Measurements from ENCODE around the gene TMEM151B. TPM values are rescaled to one million over a fixed set of nuclear protein-coding genes. Genes with fewer than 3 reads are reported as not detected.
A peak's percentile ranks its signal among the peaks of the same experiment; 100 is the strongest.

TMEM151B gene
- total RNA-seq, 3 donors from 2014 or later (not counting 1 experiment from before 2014, with no cell fraction given), result not detected

DNA sequence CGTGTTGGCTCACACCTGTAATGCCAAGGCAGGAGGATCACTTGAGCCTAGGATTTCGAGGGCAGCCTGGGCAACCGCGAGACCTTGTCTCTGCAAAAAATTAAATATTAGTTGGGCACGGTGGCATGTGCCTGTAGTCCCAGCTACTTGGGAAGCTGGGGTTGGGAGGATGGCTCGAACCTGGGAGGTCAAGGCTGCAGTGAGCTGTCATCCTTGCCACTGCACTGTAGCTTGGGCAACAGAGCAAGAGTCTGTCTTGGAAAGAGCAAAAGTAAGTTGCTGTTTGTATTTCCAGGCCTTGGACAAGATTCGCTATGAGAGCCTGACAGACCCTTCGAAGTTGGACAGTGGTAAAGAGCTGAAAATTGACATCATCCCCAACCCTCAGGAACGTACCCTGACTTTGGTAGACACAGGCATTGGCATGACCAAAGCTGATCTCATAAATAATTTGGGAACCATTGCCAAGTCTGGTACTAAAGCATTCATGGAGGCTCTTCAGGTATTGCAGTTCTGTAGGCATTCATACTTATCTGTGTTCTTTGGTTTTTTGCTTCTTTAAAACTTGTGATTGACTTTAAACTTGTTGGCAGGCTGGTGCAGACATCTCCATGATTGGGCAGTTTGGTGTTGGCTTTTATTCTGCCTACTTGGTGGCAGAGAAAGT lies 21.0 kb upstream of the TMEM151B start:
- Mint-ChIP-seq H3K36me3 (peaks cover 18% of the 10 kb centered on the region), H3K27ac (peak overlapping the region; percentile 99), H3K9me3 (no peaks in the 10 kb centered on the region), H3K4me1 (peaks cover 44 to 60% of the 10 kb centered on the region in 2 donors), H3K27me3 (ENCODE audit: low read depth in 2 of 2) (no peaks in the 10 kb centered on the region), H3K4me3 (peak overlapping the region; percentile 100)
- H3K27ac ChIP-seq (ENCODE audit: low read length), result no peak overlapping the region
- DNase-seq (peak in 1 of 2 donors; percentile 15), ATAC-seq (no peak)
- no peak overlapping the region for H3K4me3 ChIP-seq (ENCODE audit: low read length)
- no peaks in the 10 kb centered on the region for H3K9me3 ChIP-seq (ENCODE audit: control insufficient read depth, insufficient read depth, low read length)
- intact Hi-C loops (cut with micrococcal nuclease), result loop anchor here (5.0 kb wide), 1 partner anchor 1077 kb away; the partner anchor contains the start of gene SRF
- whole genome bisulfite sequencing (ENCODE audit: insufficient coverage), result 78% methylated on average over 9 of the region's 9 CpGs
- peaks cover 23% of the 10 kb centered on the region for H3K4me1 ChIP-seq (ENCODE audit: control insufficient read depth, insufficient read depth, low read length)
- H3K36me3 ChIP-seq (ENCODE audit: control insufficient read depth, insufficient read depth, low read length), result peaks cover 55% of the 10 kb centered on the region
- no peaks in the 10 kb centered on the region for H3K27me3 ChIP-seq (ENCODE audit: control insufficient read depth, insufficient read depth, low read length)
- TF ChIP-seq, protein P1, sequence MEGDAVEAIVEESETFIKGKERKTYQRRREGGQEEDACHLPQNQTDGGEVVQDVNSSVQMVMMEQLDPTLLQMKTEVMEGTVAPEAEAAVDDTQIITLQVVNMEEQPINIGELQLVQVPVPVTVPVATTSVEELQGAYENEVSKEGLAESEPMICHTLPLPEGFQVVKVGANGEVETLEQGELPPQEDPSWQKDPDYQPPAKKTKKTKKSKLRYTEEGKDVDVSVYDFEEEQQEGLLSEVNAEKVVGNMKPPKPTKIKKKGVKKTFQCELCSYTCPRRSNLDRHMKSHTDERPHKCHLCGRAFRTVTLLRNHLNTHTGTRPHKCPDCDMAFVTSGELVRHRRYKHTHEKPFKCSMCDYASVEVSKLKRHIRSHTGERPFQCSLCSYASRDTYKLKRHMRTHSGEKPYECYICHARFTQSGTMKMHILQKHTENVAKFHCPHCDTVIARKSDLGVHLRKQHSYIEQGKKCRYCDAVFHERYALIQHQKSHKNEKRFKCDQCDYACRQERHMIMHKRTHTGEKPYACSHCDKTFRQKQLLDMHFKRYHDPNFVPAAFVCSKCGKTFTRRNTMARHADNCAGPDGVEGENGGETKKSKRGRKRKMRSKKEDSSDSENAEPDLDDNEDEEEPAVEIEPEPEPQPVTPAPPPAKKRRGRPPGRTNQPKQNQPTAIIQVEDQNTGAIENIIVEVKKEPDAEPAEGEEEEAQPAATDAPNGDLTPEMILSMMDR (IDR thresholded peaks at IDR 0.05), result no peak

DNA sequence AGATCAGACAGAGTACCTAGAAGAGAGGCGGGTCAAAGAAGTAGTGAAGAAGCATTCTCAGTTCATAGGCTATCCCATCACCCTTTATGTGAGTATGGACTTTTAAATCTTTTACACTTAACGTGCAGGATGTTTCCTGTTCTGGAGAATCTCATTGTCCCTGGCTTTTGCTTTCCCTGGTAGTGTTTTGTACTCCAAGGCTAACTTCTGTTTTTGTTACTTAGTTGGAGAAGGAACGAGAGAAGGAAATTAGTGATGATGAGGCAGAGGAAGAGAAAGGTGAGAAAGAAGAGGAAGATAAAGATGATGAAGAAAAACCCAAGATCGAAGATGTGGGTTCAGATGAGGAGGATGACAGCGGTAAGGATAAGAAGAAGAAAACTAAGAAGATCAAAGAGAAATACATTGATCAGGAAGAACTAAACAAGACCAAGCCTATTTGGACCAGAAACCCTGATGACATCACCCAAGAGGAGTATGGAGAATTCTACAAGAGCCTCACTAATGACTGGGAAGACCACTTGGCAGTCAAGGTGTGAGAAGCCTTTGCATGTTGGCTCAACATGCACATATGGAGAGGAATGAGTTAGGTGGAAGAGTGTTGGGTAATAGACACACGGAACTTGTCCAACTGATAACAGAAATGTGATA lies 20.1 kb upstream of the TMEM151B start:
- Mint-ChIP-seq H3K9me3 (no peaks in the 10 kb centered on the region), H3K27me3 (ENCODE audit: low read depth in 2 of 2) (no peaks in the 10 kb centered on the region), H3K36me3 (peaks cover 18% of the 10 kb centered on the region), H3K27ac (peak overlapping the region; percentile 34 to 99), H3K4me1 (peaks cover 52 to 66% of the 10 kb centered on the region in 2 donors), H3K4me3 (no peak overlapping the region)
- peaks cover 23% of the 10 kb centered on the region for H3K4me1 ChIP-seq (ENCODE audit: control insufficient read depth, insufficient read depth, low read length)
- H3K4me3 ChIP-seq (ENCODE audit: low read length), result no peak overlapping the region
- no peaks in the 10 kb centered on the region for H3K9me3 ChIP-seq (ENCODE audit: control insufficient read depth, insufficient read depth, low read length)
- DNase-seq (no peak), ATAC-seq (no peak)
- TF ChIP-seq, protein P1 (IDR thresholded peaks at IDR 0.05), result no peak
- no peaks in the 10 kb centered on the region for H3K27me3 ChIP-seq (ENCODE audit: control insufficient read depth, insufficient read depth, low read length)
- intact Hi-C loops (cut with micrococcal nuclease), result no loop called here
- H3K27ac ChIP-seq (ENCODE audit: low read length), result no peak overlapping the region
- WGBS (ENCODE audit: insufficient coverage), result 78% methylated on average over 5 of the region's 6 CpGs
- peaks cover 65% of the 10 kb centered on the region for H3K36me3 ChIP-seq (ENCODE audit: control insufficient read depth, insufficient read depth, low read length)

DNA sequence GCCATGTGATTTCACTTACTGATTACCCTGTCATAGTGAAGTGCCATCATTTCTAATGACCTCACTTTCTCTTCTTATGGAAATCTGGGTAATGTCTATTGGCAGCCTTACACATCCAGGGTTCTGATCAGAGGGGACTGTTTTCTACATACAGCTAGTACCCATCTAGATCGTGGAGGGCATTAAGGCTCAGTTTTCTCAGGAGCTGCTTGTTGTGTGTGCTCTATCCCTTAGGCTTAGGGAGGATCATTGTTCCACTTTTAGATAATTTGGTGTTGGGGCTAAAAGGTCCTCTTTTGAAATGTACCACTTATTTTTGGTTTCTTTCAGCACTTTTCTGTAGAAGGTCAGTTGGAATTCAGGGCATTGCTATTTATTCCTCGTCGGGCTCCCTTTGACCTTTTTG lies 19.5 kb upstream of the TMEM151B start:
- no peak overlapping the region for H3K27ac ChIP-seq (ENCODE audit: low read length)
- peaks cover 20% of the 10 kb centered on the region for H3K4me1 ChIP-seq (ENCODE audit: control insufficient read depth, insufficient read depth, low read length)
- Mint-ChIP-seq H3K27me3 (ENCODE audit: low read depth in 2 of 2) (no peaks in the 10 kb centered on the region), H3K27ac (peak overlapping the region in 1 of 2 donors; percentile 34), H3K36me3 (peaks cover 18% of the 10 kb centered on the region), H3K9me3 (no peaks in the 10 kb centered on the region), H3K4me1 (peaks cover 58 to 66% of the 10 kb centered on the region in 2 donors), H3K4me3 (no peak overlapping the region)
- H3K36me3 ChIP-seq (ENCODE audit: control insufficient read depth, insufficient read depth, low read length), result peaks cover 66% of the 10 kb centered on the region
- H3K27me3 ChIP-seq (ENCODE audit: control insufficient read depth, insufficient read depth, low read length), result no peaks in the 10 kb centered on the region
- no peaks in the 10 kb centered on the region for H3K9me3 ChIP-seq (ENCODE audit: control insufficient read depth, insufficient read depth, low read length)
- ATAC-seq (no peak), DNase-seq (peak in 1 of 2 donors; percentile 19)
- H3K4me3 ChIP-seq (ENCODE audit: low read length), result no peak overlapping the region
- TF ChIP-seq, protein P1 (IDR thresholded peaks at IDR 0.05), result no peak
- intact Hi-C loops (cut with micrococcal nuclease), result no loop called here
- WGBS (ENCODE audit: insufficient coverage), result 100% methylated on average over 3 of the region's 3 CpGs

Measured in natural killer cell (primary cell).